GM12872 (cell line): ENCODE data around the gene MSL2.

Source experiments
- CTCF ChIP-seq: IDR thresholded peaks from 3 replicates; pipeline ENCODE4 v1.5.1; 2011; ENCODE audit warnings: low read depth, mild to moderate bottlenecking, low read length, moderate library complexity; ENCODE audit not compliant: insufficient read depth

MSL2 gene

GRCh38 chr3:136142592-136142991, 53.5 kb downstream of the MSL2 start:
- TF ChIP-seq CTCF: no peak

GRCh38 chr3:136141891-136142290, 54.2 kb downstream of the MSL2 start:
- no peak for TF ChIP-seq CTCF

GRCh38 chr3:136141291-136141785, 54.8 kb downstream of the MSL2 start:
- TF ChIP-seq CTCF: no peak

GRCh38 chr3:136136454-136136853, 59.7 kb downstream of the MSL2 start:
- no peak for TF ChIP-seq CTCF

- TF ChIP-seq CTCF: no peak
Measured at GRCh38 chr3:136135039-136135802, 60.9 kb downstream of the MSL2 start.

GRCh38 chr3:136134091-136134490, 62.0 kb downstream of the MSL2 start:
- TF ChIP-seq CTCF: no peak

- TF ChIP-seq CTCF: no peak
Measured at GRCh38 chr3:136122006-136122405, 74.1 kb downstream of the MSL2 start.
